Measurements from ENCODE around the gene TNFRSF21. TPM values are rescaled to one million over a fixed set of nuclear protein-coding genes. Genes with fewer than 3 reads are reported as not detected.

The TNFRSF21 gene
- total and polyA plus RNA-seq, 2 of the 8 experiments (the other 6 are each of a cell fraction or from before 2014, with no cell fraction given): 16.4 to 52.7 TPM

GRCh38 chr6:47253136-47253535, 56.6 kb downstream of the TNFRSF21 start:
- Histone ChIP-seq H4K20me1 (replicated peaks in 1 of 2; ENCODE audit: control insufficient read depth in 1 of 2, insufficient read depth in 2 of 2, low read length in 2 of 2) (peaks cover 3 to 4% of the 10 kb centered on the region in 2 experiments), H3K79me1 (ENCODE audit: low read depth, low read length) (no peaks in the 10 kb centered on the region; the same call in 1 of the 2 replicates), H3K14ac (ENCODE audit: insufficient read length) (no peak overlapping the region), H3K27me3 (replicated peaks in 1 of 4; ENCODE audit: control insufficient read depth in 3 of 4, extremely low read depth in 1 of 4, insufficient read depth in 3 of 4, low read length in 3 of 4) (no peaks in the 10 kb centered on the region), H3K36me3 (ENCODE audit: control insufficient read depth in 2 of 4, insufficient read depth in 4 of 4, low read length in 3 of 4) (peaks cover 0 to 25% (median 11%) of the 10 kb centered on the region in 4 experiments; a peak in 4 of 8 replicates), H4K91ac (replicated peaks; ENCODE audit: insufficient read length, low read length) (no peak overlapping the region), H3K4ac (replicated peaks; ENCODE audit: insufficient read length, low read depth, low read length) (no peak overlapping the region), H3K9me3 (ENCODE audit: insufficient read depth in 2 of 2, low read depth in 1 of 2, low read length in 1 of 2) (no peaks in the 10 kb centered on the region), H3K56ac (replicated peaks; ENCODE audit: insufficient read length, low read depth, low read length) (no peak overlapping the region), H3K23ac (ENCODE audit: insufficient read length) (no peak overlapping the region), H2BK120ac (replicated peaks; ENCODE audit: low read depth, low read length) (no peak overlapping the region), H3K27ac (ENCODE audit: low read depth, low read length) (no peak overlapping the region), H3K18ac (ENCODE audit: extremely low read depth, low read length) (no peak overlapping the region), H3K79me2 (ENCODE audit: control insufficient read depth in 1 of 2, insufficient read depth in 2 of 2, low read length in 2 of 2) (peaks cover 4 to 21% of the 10 kb centered on the region in 2 experiments; a peak in 3 of 4 replicates), H3K23me2 (ENCODE audit: low read depth, low read length) (no peaks in the 10 kb centered on the region), H2BK20ac (ENCODE audit: low read length) (no peak overlapping the region), H4K8ac (ENCODE audit: extremely low read depth, insufficient read depth, low read length) (no peak overlapping the region), H3K4me3 (ENCODE audit: extremely low read depth in 1 of 4, insufficient read depth in 2 of 4, low read depth in 3 of 4, low read length in 4 of 4) (no peak overlapping the region), H2AFZ (ENCODE audit: low read length) (no peak overlapping the region), H3K4me1 (replicated peaks in 1 of 4; ENCODE audit: control insufficient read depth in 3 of 4, insufficient read depth in 4 of 4, low read length in 3 of 4) (no peaks in the 10 kb centered on the region), H2AK5ac (ENCODE audit: low read depth, low read length) (no peak overlapping the region), H3K4me2 (ENCODE audit: insufficient read depth in 1 of 2, low read depth in 2 of 2, low read length in 2 of 2) (no peak overlapping the region), H2BK15ac (ENCODE audit: low read length) (no peak overlapping the region), H2BK12ac (ENCODE audit: low read depth, low read length) (no peak overlapping the region), H3K9ac (replicated peaks in 1 of 4; ENCODE audit: extremely low read depth in 1 of 4, low read depth in 3 of 4, low read length in 3 of 4) (no peak overlapping the region), H4K5ac (ENCODE audit: insufficient read length, low read depth, low read length) (no peak overlapping the region), H2BK5ac (ENCODE audit: low read depth, low read length) (no peak overlapping the region)
- WGBS, 2 experiments (ENCODE audit: extremely low coverage in 1 of 2, insufficient coverage in 1 of 2, insufficient read length in 1 of 2, insufficient replicate concordance in 2 of 2, low coverage in 1 of 2, low lambda C conversion rate in 2 of 2, missing lambda C conversion rate in 1 of 2): 91% methylated on average over 13 of the region's 15 CpGs; no CpG with 5 or more reads in 1 of the 2 experiments
- ChIA-PET POLR2A (ENCODE audit: partially characterized antibody) (no interaction called here), CTCF (ENCODE audit: partially characterized antibody) (interaction anchor here (0.7 to 1.4 kb wide), 4 partner anchors 48 to 175 kb away, joined by 3 to 4 read pairs (median 3); no protein-coding TSS in a partner anchor)
- FAIRE-seq (no peak), DNase-seq (ENCODE audit: low read depth in 1 of 2, low spot score in 2 of 2) (no peak)
- TF ChIP-seq CEBPB (IDR thresholded peaks at IDR 0.05; ENCODE audit: low read depth, low read length) (no peak), ZNF274 (IDR thresholded peaks at IDR 0.05; ENCODE audit: borderline replicate concordance, extremely low read depth, low read length) (no peak), MAFK (IDR thresholded peaks at IDR 0.05; ENCODE audit: low read depth, low read length) (no peak), CHD2 (IDR thresholded peaks at IDR 0.05; ENCODE audit: low read length) (no peak), KDM5A (IDR thresholded peaks at IDR 0.05; ENCODE audit: low read length) (no peak), POU5F1 (IDR thresholded peaks at IDR 0.05; ENCODE audit: low read depth, low read length) (no peak), ATF2 (IDR thresholded peaks at IDR 0.05; ENCODE audit: low read length) (no peak), TBP (IDR thresholded peaks at IDR 0.05; ENCODE audit: low read depth, low read length) (no peak), EZH2 (IDR thresholded peaks at IDR 0.05; ENCODE audit: low read depth, low read length, severe bottlenecking) (no peak), RXRA (IDR thresholded peaks at IDR 0.05; ENCODE audit: insufficient read depth, low read depth, low read length) (no peak), YY1 (IDR thresholded peaks at IDR 0.05; ENCODE audit: low read depth, low read length) (no peak), SP4 (IDR thresholded peaks at IDR 0.05; ENCODE audit: low read length) (no peak), TAF1 (IDR thresholded peaks at IDR 0.05; ENCODE audit: low read depth, low read length) (no peak), RBBP5 (IDR thresholded peaks at IDR 0.05; ENCODE audit: borderline replicate concordance, low read depth, low read length) (no peak)
